Medulla oblongata (tissue), 1 donor: Measurements from ENCODE around the gene LRRC26.

Source experiments
- DNase-seq: peaks from one replicate; pipeline ENCODE4 v3.0.0-alpha.2; 2015; ENCODE audit errors: extremely low spot score

Gene LRRC26

DNA sequence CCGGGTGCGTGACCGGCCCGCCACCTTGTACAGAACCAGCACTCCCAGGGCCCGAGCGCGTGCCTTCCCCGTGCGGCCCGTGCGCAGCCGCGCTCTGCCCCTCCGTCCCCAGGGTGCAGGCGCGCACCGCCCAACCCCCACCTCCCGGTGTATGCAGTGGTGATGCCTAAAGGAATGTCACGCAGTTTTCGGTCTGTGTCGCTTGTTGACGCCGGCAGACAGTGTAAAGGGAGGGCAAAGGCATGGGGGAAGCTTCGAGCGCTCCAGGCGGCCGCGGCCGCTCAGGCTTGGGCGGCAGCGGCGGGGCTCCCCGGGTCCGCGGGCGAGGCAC, 1.3 kb downstream of the LRRC26 start:
- no peak for DNase-seq

DNA sequence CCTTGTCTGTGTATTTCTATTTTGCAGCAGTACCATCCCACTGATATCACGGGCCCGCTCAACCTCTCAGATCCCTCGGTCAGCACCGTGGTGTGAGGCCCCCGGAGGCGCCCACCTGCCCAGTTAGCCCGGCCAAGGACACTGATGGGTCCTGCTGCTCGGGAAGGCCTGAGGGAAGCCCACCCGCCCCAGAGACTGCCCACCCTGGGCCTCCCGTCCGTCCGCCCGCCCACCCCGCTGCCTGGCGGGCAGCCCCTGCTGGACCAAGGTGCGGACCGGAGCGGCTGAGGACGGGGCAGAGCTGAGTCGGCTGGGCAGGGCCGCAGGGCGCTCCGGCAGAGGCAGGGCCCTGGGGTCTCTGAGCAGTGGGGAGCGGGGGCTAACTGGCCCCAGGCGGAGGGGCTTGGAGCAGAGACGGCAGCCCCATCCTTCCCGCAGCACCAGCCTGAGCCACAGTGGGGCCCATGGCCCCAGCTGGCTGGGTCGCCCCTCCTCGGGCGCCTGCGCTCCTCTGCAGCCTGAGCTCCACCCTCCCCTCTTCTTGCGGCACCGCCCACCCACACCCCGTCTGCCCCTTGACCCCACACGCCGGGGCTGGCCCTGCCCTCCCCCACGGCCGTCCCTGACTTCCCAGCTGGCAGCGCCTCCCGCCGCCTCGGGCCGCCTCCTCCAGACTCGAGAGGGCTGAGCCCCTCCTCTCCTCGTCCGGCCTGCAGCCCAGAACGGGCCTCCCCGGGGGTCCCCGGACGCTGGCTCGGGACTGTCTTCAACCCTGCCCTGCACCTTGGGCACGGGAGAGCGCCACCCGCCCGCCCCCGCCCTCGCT, 1.9 kb downstream of the LRRC26 start:
- no peak for DNase-seq

GRCh38 chr9:137167277-137167746, 2.5 kb downstream of the LRRC26 start:
- no peak for DNase-seq

DNA sequence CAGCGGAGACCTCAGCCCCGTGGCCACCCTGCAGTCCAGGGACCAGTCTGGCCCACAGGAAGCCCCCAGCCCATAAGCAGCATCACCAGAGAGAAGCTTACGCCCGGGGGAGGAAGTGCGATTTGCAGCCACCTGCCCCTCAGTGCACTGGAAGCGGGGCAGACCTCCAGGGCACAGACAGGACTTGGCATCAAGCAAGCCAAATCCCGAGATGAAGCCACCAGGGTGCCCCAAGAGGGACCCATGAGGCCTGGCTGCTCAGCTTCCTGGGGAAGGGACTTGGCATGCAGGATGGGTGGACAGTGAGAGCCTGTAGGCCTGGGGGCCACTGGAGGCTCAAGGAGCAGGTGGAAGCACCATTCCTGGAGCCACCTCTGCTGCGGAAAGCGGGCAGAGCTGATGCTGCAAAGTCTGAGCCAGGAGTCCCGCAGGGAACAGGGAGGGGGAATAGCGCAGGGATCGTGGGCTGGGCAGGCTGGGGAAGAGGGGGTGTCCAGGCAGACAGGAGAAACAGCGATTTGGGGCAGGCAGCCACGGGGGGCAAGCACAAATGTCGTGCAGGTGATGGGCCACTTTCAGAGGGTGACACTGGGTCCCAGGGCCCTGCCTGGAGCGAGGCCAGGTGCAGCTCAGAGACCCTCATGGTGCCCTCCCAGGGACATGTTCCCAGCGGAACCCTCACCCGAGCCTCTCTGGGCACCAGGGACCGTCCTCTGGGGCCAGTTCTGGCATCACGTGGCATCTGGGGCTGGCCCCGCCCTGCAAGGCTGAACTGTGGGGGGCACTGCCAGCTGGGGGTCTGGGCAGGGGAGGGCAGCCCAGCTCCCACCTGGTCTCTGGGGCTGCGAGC, 3.2 kb downstream of the LRRC26 start:
- DNase-seq: no peak

- no peak for DNase-seq
These were observed 4.5 kb downstream of the LRRC26 start for GRCh38 chr9:137165250-137165836.

DNA sequence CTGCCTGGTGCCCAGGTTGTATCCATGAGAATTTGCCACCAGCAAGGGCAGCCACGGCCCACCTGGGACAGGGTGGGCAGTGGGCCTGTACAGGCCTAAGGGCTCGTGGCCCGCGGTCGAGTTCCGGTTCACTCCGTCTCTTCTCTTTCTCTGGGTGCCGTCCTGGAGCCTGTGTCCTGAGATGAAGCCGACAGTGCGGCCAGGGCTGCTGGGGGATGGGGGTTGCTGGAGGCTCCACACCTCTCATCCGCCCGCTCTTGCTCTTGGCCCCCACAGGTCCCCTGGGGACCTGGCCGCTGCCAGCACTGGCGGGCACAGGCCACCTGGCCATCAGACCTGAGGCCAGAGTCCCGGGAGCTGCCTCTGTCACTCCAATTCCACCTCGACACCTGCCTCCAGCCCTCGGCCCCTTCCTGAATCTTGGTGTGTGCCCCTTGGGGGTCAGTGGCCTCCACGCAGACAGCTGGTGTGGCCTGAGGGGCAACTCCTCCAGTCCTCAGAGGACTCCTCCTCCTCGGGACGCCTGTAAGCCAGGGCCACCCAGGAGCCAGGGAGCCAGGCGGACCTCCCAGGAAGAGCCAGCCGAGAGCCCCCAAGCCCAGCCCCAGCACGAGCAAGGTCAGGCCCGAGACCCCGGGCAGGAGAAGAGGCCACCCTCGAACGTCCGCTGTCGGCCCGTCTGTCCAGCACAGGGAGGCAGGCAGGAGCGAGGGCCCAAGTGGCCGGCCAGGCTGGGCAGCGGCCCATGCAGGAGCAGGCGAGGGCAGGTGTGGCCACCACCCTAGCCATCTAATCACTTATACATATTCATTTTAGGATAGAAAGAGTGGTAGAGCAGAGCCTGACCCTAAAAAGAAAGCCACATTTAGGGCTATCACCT, 5.2 kb downstream of the LRRC26 start:
- DNase-seq: no peak

DNA sequence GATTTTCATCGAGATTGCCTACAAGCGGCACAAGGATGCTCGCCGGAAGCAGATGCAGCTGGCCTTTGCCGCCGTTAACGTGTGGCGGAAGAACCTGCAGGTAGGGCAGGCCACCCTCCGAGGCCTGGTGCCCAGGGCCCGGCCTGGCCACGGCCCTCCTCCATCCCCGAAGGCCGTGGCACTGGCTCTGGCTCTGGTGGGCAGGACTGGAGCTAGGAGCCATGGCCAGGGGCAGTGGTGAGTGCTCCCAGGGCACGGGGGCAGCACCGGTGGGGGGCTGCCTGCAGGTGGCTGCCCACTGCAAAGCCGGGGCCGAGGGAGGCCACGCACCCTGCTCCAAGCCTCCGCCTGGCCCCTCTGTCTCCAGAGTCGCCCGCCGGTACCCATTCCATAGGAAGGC, 6.0 kb downstream of the LRRC26 start:
- no peak for DNase-seq

- no peak for DNase-seq
These were observed 6.5 kb downstream of the LRRC26 start for GRCh38 chr9:137163365-137163715.

GRCh38 chr9:137162505-137163364, 7.1 kb downstream of the LRRC26 start:
- DNase-seq: no peak

- no peak for DNase-seq
These were observed 8.0 kb downstream of the LRRC26 start for GRCh38 chr9:137161558-137162486.

DNA sequence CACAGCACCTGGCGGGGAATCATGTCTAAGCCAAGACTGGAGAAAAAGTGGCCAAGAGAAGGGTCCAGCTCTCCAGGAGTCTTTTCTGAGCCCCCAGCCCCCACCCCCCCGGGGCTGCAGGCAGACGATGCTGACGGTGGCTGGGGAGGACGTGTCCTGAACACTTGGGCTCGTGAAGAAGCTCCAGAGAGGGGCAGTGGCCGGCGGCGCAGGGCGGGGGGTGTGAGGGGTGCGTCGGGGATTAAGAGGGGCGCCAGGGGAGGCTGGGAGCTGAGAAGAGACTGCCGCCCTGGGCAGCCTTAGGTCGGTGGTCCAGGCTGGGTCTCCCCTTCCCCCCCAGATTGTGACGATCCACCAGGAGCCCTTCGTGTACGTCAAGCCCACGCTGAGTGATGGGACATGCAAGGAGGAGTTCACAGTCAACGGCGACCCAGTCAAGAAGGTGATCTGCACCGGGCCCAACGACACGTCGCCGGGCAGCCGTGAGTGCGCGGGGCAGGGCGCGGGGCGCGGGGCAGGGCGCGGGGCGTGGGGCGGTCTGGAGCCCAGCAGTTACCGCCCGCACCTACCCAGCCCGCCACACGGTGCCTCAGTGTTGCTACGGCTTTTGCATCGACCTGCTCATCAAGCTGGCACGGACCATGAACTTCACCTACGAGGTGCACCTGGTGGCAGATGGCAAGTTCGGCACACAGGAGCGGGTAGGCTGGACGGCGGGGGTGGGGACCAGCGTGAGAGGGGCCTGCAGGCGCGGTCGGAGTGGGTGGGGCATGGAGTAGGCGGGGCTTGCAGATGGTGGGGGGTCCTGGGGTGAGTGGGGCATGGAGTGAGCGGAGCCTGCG, 8.9 kb downstream of the LRRC26 start:
- DNase-seq: no peak

DNA sequence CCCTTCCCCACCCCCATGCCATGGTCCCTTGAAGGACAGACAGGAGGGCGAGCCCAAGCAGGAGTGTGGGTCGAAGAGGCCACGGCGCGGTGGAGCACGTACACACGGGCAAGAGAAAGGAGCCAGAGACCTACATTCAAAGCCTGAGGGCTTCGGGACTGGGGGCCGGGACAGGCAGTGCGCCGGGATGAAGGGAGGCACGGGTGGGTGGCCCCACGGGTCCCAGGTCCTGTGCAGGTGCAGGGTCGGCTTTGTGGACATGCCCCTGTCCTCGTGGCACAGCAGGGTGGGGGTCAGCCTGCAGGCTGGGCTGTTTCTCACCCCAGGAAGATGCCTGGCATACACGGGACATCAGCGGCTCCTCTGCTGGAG, 9.8 kb downstream of the LRRC26 start:
- no peak for DNase-seq

- DNase-seq: no peak
These were observed 10.5 kb downstream of the LRRC26 start for GRCh38 chr9:137159105-137160053.

GRCh38 chr9:137158625-137159024, 11.2 kb downstream of the LRRC26 start:
- no peak for DNase-seq

GRCh38 chr9:137157618-137158415, 12.0 kb downstream of the LRRC26 start:
- no peak for DNase-seq

- no peak for DNase-seq
These were observed 13.1 kb downstream of the LRRC26 start for GRCh38 chr9:137156567-137157375.
